A673 (cell line): Measurements from ENCODE around the gene RPAP3.

Experiments used
- EZH2 ChIP-seq: fragments of 200-600 bp; sonication (generic); IDR thresholded peaks from 2 replicates; pipeline ENCODE4 v1.6.1; 2017; ENCODE audit warnings: borderline replicate concordance, low read depth, mild to moderate bottlenecking, mixed read lengths, antibody characterized with exemption, low read length; ENCODE audit not compliant: poor library complexity, severe bottlenecking
- TF ChIP-seq, protein P1 (sequence below): fragments of 300-800, 200-600 bp; sonication (generic); conservative IDR thresholded peaks from 2 replicates; pipeline ENCODE4 v1.5.1; 2017; ENCODE audit warnings: low read depth, mild to moderate bottlenecking, antibody characterized with exemption, low read length, moderate library complexity, mixed read lengths

DNA sequence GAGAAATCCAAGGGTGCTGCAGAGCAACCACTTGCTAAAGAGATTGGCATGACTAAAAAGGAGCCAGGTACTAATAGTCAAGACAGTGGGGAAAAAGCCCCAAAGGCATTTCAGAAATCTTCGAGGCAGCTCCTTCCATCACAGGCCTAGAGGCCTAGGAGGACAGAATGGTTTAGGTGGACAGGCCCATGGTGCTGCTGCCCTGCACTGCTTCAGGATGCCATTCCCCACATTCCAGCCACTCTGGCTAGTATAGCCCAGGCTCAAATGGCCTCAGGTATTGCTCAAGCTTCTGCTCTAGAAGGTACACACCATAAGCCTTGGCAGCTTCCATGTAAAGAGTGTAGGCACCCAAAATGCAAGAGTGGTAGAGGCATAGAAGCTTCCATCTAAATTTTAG lies 92.9 kb downstream of the RPAP3 start:
- TF ChIP-seq, protein P1, sequence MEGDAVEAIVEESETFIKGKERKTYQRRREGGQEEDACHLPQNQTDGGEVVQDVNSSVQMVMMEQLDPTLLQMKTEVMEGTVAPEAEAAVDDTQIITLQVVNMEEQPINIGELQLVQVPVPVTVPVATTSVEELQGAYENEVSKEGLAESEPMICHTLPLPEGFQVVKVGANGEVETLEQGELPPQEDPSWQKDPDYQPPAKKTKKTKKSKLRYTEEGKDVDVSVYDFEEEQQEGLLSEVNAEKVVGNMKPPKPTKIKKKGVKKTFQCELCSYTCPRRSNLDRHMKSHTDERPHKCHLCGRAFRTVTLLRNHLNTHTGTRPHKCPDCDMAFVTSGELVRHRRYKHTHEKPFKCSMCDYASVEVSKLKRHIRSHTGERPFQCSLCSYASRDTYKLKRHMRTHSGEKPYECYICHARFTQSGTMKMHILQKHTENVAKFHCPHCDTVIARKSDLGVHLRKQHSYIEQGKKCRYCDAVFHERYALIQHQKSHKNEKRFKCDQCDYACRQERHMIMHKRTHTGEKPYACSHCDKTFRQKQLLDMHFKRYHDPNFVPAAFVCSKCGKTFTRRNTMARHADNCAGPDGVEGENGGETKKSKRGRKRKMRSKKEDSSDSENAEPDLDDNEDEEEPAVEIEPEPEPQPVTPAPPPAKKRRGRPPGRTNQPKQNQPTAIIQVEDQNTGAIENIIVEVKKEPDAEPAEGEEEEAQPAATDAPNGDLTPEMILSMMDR = no peak
- no peak for TF ChIP-seq EZH2
